NCI-H446 (cell line): ENCODE measurements around the gene TRIM44.
"Not testable (repeated sequence)": the region's sequence is repeated elsewhere in the genome, so short reads cannot be mapped to it uniquely, and the experiment has no call there.

Experiments
- DNase-seq, 2 experiments: peaks; one replicate each; lab custom pipeline; 2025; lab: John Stamatoyannopoulos, UW

TRIM44 gene

DNA sequence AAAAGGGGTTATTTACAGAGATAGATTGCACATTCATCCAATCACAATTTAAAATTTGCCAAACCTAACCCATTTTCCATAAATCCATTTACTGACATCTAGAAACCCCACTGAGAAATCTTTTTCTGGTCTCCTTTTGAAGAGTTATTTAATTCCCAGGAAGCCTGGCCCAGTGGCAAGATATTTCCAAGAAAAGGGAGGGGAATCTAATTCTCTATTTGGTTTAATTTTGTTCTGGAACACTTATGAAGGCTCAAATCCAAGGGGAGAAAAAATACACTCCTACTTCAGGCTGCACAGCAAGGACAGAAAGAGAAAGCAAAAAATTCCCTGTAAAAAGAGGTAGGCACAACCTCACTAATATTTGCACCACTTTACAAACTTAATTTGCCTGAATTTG, 193.1 kb downstream of the TRIM44 start:
- DNase-seq = no peak

GRCh38 chr11:35856259-35856658, 193.7 kb downstream of the TRIM44 start:
- DNase-seq = no peak

- no peak for DNase-seq
Observed at GRCh38 chr11:35856756-35857155, 194.2 kb downstream of the TRIM44 start.

GRCh38 chr11:35857922-35858321, 195.3 kb downstream of the TRIM44 start:
- no peak for DNase-seq

- no peak for DNase-seq
Observed at GRCh38 chr11:35859301-35859700, 196.7 kb downstream of the TRIM44 start.

GRCh38 chr11:35860194-35860593, 197.6 kb downstream of the TRIM44 start:
- DNase-seq = not testable (repeated sequence)

DNA sequence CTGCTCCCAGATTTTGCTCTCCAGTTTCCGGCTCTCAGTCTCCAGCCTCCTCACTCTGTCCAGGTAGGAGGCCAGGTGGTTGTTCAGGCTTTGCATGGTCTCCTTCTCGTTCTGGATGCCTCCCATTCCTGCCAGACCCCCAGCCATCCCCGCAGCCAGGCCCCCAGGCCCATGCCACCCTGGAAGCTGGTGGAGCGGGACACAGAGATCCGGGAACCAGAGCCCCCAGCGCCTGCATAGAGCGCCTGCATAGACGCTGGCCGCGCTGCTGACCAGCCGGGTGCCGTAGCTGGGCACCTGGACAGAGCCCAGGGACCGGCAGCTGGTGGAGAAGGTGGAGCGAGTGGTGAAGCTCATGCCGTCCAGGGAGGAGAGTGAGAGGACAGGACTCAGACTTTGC, 198.6 kb downstream of the TRIM44 start:
- no peak for DNase-seq

GRCh38 chr11:35862666-35863065, 200.1 kb downstream of the TRIM44 start:
- no peak for DNase-seq

GRCh38 chr11:35864131-35864530, 201.6 kb downstream of the TRIM44 start:
- DNase-seq = no peak

DNA sequence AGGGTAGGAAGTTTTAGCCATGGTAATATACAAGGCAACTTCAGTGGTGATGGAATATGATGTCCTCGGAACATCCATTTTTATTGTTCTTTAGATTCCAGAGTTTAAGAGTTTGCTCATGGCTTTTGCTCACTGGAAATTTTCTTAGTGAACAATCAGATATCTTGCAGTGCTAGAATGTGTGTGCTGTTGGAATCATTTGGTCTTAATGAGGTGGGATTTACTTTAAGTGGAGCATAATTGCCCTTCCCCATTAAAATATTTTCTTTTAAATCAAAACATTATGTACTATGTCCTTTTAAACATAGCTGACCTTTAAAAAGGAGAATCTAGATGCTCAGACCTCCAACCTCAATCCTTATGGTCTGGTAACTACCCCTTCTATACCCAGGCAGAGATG, 204.0 kb downstream of the TRIM44 start:
- no peak for DNase-seq
